HEK293T (cell line): ENCODE results near the gene CDH13.

ENCODE experiments used
- BHLHE40 ChIP-seq: fragments of 450-650 bp; IDR thresholded peaks from 2 replicates; pipeline ENCODE4 v1.6.1; 2016; ENCODE audit warnings: mild to moderate bottlenecking, moderate library complexity, borderline replicate concordance
- ELF4 ChIP-seq: fragments of 450-650 bp; IDR thresholded peaks from 2 replicates; pipeline ENCODE4 v1.6.1; 2017; ENCODE audit warnings: antibody characterized with exemption
- FOXK2 ChIP-seq: fragments of 450-650 bp; IDR thresholded peaks from 2 replicates; pipeline ENCODE4 v1.6.1; 2016; ENCODE audit warnings: mild to moderate bottlenecking
- HDGF ChIP-seq: fragments of 450-650 bp; IDR thresholded peaks from 2 replicates; pipeline ENCODE4 v1.6.1; 2017; ENCODE audit warnings: antibody characterized with exemption, borderline replicate concordance
- L3MBTL2 ChIP-seq: fragments of 450-650 bp; conservative IDR thresholded peaks from 2 replicates; pipeline ENCODE4 v1.6.1; 2016; ENCODE audit warnings: mild to moderate bottlenecking
- SP1 ChIP-seq: fragments of 450-650 bp; IDR thresholded peaks from 2 replicates; pipeline ENCODE4 v1.6.1; 2017
- TARDBP ChIP-seq: fragments of 450-650 bp; IDR thresholded peaks from 2 replicates; pipeline ENCODE4 v1.6.1; 2016
- TF ChIP-seq, protein P1 (sequence below): fragments of 450-650 bp; IDR thresholded peaks from 2 replicates; pipeline ENCODE4 v1.6.1; 2016

DNA sequence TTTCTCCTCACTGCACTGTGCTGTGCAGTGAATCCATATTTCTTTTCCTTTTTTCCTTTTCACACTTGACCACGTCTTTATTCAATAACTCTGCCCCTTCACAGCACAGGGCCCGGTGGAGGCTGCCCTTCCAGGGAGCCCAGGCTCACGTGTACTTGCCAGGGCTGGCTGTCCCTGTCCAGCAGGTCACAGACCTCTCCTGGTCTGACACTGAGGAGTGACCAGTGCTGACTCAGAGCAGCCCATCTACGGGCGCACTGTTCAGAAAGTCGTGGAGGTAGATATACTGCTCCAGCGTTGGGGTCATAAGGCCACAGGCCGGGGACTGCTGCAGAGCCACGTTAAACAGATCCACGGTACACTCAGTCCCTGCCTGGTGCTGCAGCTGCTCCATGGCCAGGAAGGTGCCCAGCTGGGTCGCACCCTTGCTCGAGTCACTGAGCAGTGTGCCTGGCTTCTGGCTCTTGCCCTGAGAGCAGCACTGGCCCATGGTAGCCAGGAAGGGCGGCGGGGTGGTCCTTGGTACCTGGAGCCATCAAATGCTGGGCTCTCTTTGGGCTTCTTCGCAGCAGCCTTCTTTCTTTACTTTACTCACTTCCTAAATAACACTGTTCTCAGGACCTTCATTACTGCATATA is 531.7 kb downstream of the CDH13 start:
- no peak for TF ChIP-seq FOXK2
- no peak for TF ChIP-seq TARDBP
- no peak for TF ChIP-seq BHLHE40
- no peak for TF ChIP-seq HDGF
- TF ChIP-seq ELF4, result no peak
- no peak for TF ChIP-seq L3MBTL2
- no peak for TF ChIP-seq SP1
- TF ChIP-seq, protein P1, sequence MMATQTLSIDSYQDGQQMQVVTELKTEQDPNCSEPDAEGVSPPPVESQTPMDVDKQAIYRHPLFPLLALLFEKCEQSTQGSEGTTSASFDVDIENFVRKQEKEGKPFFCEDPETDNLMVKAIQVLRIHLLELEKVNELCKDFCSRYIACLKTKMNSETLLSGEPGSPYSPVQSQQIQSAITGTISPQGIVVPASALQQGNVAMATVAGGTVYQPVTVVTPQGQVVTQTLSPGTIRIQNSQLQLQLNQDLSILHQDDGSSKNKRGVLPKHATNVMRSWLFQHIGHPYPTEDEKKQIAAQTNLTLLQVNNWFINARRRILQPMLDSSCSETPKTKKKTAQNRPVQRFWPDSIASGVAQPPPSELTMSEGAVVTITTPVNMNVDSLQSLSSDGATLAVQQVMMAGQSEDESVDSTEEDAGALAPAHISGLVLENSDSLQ, result no peak
